SK-N-SH (cell line): ENCODE data around the gene ECSCR.

Source experiments
- CHD2 ChIP-seq: fragments of 150-350 bp; IDR thresholded peaks from 2 replicates; pipeline ENCODE4 v1.6.1; 2018; ENCODE audit warnings: low read length; ENCODE audit not compliant: partially characterized antibody
- EZH2phosphoT487 ChIP-seq: fragments of 200-600 bp; sonication (generic); IDR thresholded peaks from 2 replicates; pipeline ENCODE4 v1.6.1; 2017; ENCODE audit warnings: low read depth, mixed run types, mild to moderate bottlenecking, antibody characterized with exemption, moderate library complexity, borderline replicate concordance
- FOXJ3 ChIP-seq: sonication (generic); formaldehyde crosslinking; IDR thresholded peaks from 2 replicates; pipeline ENCODE4 v1.5.1; 2020; ENCODE audit warnings: mild to moderate bottlenecking, missing genetic modification reagents
- POLR2AphosphoS5 ChIP-seq: IDR thresholded peaks from 2 replicates; pipeline ENCODE4 v1.6.1; 2012; ENCODE audit warnings: low read depth, low read length
- RCOR1 ChIP-seq: fragments of 150-350 bp; IDR thresholded peaks from 2 replicates; pipeline ENCODE4 v1.6.1; 2017; ENCODE audit warnings: antibody characterized with exemption, low read length
- TAF1 ChIP-seq: IDR thresholded peaks from 2 replicates; pipeline ENCODE4 v1.6.1; 2012; ENCODE audit warnings: low read depth, mild to moderate bottlenecking, low read length, moderate library complexity, borderline replicate concordance
- TF ChIP-seq, protein P1 (sequence below): IDR thresholded peaks from 2 replicates; pipeline ENCODE4 v1.4.0; 2012; ENCODE audit warnings: low read depth
- TF ChIP-seq, protein P2 (sequence below): fragments of 200-600 bp; sonication (generic); IDR thresholded peaks from 2 replicates; pipeline ENCODE4 v1.6.1; 2017; ENCODE audit warnings: antibody characterized with exemption, mild to moderate bottlenecking, moderate library complexity

GRCh38 chr5:139413963-139414362, 48.6 kb downstream of the ECSCR start:
- TF ChIP-seq FOXJ3 (CRISPR knock-in tag): no peak
- TF ChIP-seq, protein P1, sequence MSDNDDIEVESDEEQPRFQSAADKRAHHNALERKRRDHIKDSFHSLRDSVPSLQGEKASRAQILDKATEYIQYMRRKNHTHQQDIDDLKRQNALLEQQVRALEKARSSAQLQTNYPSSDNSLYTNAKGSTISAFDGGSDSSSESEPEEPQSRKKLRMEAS: no peak
- TF ChIP-seq RCOR1: no peak
- TF ChIP-seq, protein P2, sequence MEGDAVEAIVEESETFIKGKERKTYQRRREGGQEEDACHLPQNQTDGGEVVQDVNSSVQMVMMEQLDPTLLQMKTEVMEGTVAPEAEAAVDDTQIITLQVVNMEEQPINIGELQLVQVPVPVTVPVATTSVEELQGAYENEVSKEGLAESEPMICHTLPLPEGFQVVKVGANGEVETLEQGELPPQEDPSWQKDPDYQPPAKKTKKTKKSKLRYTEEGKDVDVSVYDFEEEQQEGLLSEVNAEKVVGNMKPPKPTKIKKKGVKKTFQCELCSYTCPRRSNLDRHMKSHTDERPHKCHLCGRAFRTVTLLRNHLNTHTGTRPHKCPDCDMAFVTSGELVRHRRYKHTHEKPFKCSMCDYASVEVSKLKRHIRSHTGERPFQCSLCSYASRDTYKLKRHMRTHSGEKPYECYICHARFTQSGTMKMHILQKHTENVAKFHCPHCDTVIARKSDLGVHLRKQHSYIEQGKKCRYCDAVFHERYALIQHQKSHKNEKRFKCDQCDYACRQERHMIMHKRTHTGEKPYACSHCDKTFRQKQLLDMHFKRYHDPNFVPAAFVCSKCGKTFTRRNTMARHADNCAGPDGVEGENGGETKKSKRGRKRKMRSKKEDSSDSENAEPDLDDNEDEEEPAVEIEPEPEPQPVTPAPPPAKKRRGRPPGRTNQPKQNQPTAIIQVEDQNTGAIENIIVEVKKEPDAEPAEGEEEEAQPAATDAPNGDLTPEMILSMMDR: no peak
- TF ChIP-seq EZH2phosphoT487: no peak
- no peak for TF ChIP-seq TAF1
- no peak for TF ChIP-seq POLR2AphosphoS5
- TF ChIP-seq CHD2: no peak
